Kidney (tissue), 22 donors: ENCODE measurements around the gene CKM. TPM values are rescaled to one million over a fixed set of nuclear protein-coding genes. Genes with fewer than 3 reads are reported as not detected.

ENCODE experiments used
- DNase-seq, 5 donors: peaks; one replicate each; pipeline ENCODE4 v3.0.0-alpha.2; 2013 to 2020
- FAIRE-seq: peaks from 2 replicates; lab custom pipeline; 2012; peaks lifted over from hg19 to GRCh38; lab: Jason Lieb, UNC
- H3K27ac ChIP-seq, 2 donors: one replicate each; pipeline ENCODE4 v1.7.0; 2013; ENCODE audit warnings: low read depth in 2 of 2, low read length in 2 of 2, inconsistent platforms in 1 of 2
- H3K27me3 ChIP-seq: one replicate; pipeline ENCODE4 v1.7.1; 2013; ENCODE audit warnings: low read length, inconsistent platforms; ENCODE audit not compliant: control insufficient read depth, insufficient read depth
- H3K36me3 ChIP-seq, 3 donors: one replicate each; pipeline versions ENCODE4 v1.7.0 to v1.7.1; 2013; ENCODE audit warnings: low read length in 3 of 3, control low read depth in 1 of 3, inconsistent platforms in 1 of 3; ENCODE audit not compliant: insufficient read depth in 3 of 3, control insufficient read depth in 2 of 3
- H3K4me1 ChIP-seq, 3 donors: one replicate each; pipeline versions ENCODE4 v1.7.0 to v1.7.1; 2013; ENCODE audit warnings: low read length in 3 of 3, inconsistent platforms in 1 of 3, low read depth in 1 of 3; ENCODE audit not compliant: control insufficient read depth in 2 of 3, insufficient read depth in 2 of 3
- H3K4me3 ChIP-seq, 3 donors: one replicate each; pipeline versions ENCODE4 v1.7.0 to v1.8.1; 2013; ENCODE audit warnings: low read length in 3 of 3, control low read depth in 1 of 3, inconsistent platforms in 1 of 3
- H3K9ac ChIP-seq, 3 donors: one replicate each; pipeline versions ENCODE4 v1.7.0 to v1.7.1; 2013; ENCODE audit warnings: low read length in 3 of 3, control low read depth in 1 of 3, inconsistent platforms in 1 of 3
- H3K9me3 ChIP-seq, 3 donors: one replicate each; pipeline versions ENCODE4 v1.7.0 to v1.7.1; 2013; ENCODE audit warnings: low read length in 3 of 3, control low read depth in 1 of 3, inconsistent platforms in 1 of 3; ENCODE audit not compliant: control insufficient read depth in 2 of 3, insufficient read depth in 1 of 3
- CTCF ChIP-seq: IDR thresholded peaks from 3 replicates; pipeline ENCODE4 v1.5.1; 2012; ENCODE audit warnings: mild to moderate bottlenecking, moderate library complexity, borderline replicate concordance; ENCODE audit not compliant: insufficient read depth; ENCODE audit errors: extremely low read depth
- intact Hi-C: fragments of 100-400 bp; cut with DNase I; formaldehyde crosslinking; loops from one replicate; pipeline ENCODE4 v1.11.1; 2022
- long read RNA-seq, 10 donors: library from polyadenylated mRNA in 1 of 10; unstranded in 1 of 10; transcript quantifications; one replicate each; pipeline ENCODE4 v2.0.0 and lab custom pipeline, GENCODE V29; 2021 to 2026
- polyA plus RNA-seq: library from polyadenylated mRNA; stranded (reverse); fragments of 350-450 nt; fragmentation: Illumina TruSeq; extraction: RNeasy Lipid Tissue Mini Kit (QIAGEN cat#74804); gene quantifications from one replicate; pipeline ENCODE4 v1.2.3, GENCODE V29; 2014; ENCODE audit warnings: low read depth, low replicate concordance; ENCODE audit not compliant: insufficient read depth
- total RNA-seq: library from RNA; stranded (reverse); fragmentation: NEBNext Ultra II Directional; extraction: Animal tissue kit (Norgen Biotek cat#: 25700); gene quantifications from one replicate; pipeline ENCODE4 v1.2.1, GENCODE V29; 2021
- donor health status: control.
- donor health status: control.
- donor health status: control.
- donor health status: control.
- donor health status: control.
- donor health status: DM: yes; HTN: yes; CAD: no.
- donor health status: Normal renal cell carcinoma (clear cell type).

The CKM gene
- not detected for total RNA-seq
- 1.3 TPM for polyA plus RNA-seq
- long read RNA-seq, donor 1, partial matches to known transcripts = 0 of 2 reads
- long read RNA-seq, donor 1, other reads (novel, unspliced or antisense) = 0 of 2 reads
- long read RNA-seq, donor 2, partial matches to known transcripts = 0 of 2 reads
- long read RNA-seq, donor 2, other reads (novel, unspliced or antisense) = 0 of 2 reads
- long read RNA-seq, donor 3, partial matches to known transcripts = 0 of 3 reads
- long read RNA-seq, donor 3, other reads (novel, unspliced or antisense) = 0 of 3 reads
- long read RNA-seq, donor 4, partial matches to known transcripts = 0 of 1 reads
- long read RNA-seq, donor 4, other reads (novel, unspliced or antisense) = 0 of 1 reads
- long read RNA-seq, donor 5 = 0 reads
- long read RNA-seq, donor 6, partial matches to known transcripts = 0 of 3 reads
- long read RNA-seq, donor 6, other reads (novel, unspliced or antisense) = 0 of 3 reads
- long read RNA-seq, donor 7 = 0 reads
- long read RNA-seq, donor 8 = 0 reads
- long read RNA-seq, donor 9 = 0 reads
- long read RNA-seq, donor 10 = 0 reads

GRCh38 chr19:45322744-45323281, at the start of gene CKM:
TSS of gene CKM (minus strand) at chr19:45322875. CDS start at chr19:45319713, 3,162 bp downstream.
- peak within 1 kb of the TSS in 1 of 3 donors; percentile 35 for H3K4me3 ChIP-seq
- no peaks in the 10 kb centered on the region for H3K27me3 ChIP-seq

GRCh38 chr19:45370410-45371204, 47.9 kb upstream of the CKM start, which contains the start of gene ERCC2:
TSS of gene ERCC2 (minus strand) at chr19:45370573. CDS start at chr19:45370540, 33 bp downstream.
- Histone ChIP-seq H3K27ac (peak within 1 kb of the TSS; percentile 57 to 73), H3K9me3 (no peaks in the 10 kb centered on the region), H3K27me3 (no peaks in the 10 kb centered on the region), H3K9ac (peak within 1 kb of the TSS; percentile 51 to 69 (median 67)), H3K36me3 (no peaks in the 10 kb centered on the region), H3K4me3 (peak within 1 kb of the TSS; percentile 74 to 84 (median 75)), H3K4me1 (no peaks in the 10 kb centered on the region)
- FAIRE-seq (peak; percentile 93), DNase-seq (peak; percentile 99 to 100 (median 100))
- TF ChIP-seq CTCF = no peak
- intact Hi-C loops = no loop called here

More at GRCh38 chr19:45322744-45323281, at the start of gene CKM:
- no peaks in the 10 kb centered on the region for H3K9me3 ChIP-seq
- FAIRE-seq (no peak), DNase-seq (peak in 1 of 5 donors; percentile 57)
- H3K9ac ChIP-seq = no peak within 1 kb of the TSS
- no peak for TF ChIP-seq CTCF
- no peaks in the 10 kb centered on the region for H3K36me3 ChIP-seq
- no peaks in the 10 kb centered on the region for H3K4me1 ChIP-seq
- no peak within 1 kb of the TSS for H3K27ac ChIP-seq
- intact Hi-C loops = no loop called here

GRCh38 chr19:45368737-45369340, 46.2 kb upstream of the CKM start:
- Histone ChIP-seq H3K9me3 (no peaks in the 10 kb centered on the region), H3K27me3 (no peaks in the 10 kb centered on the region), H3K4me1 (no peaks in the 10 kb centered on the region), H3K4me3 (no peak overlapping the region), H3K9ac (no peak overlapping the region), H3K27ac (no peak overlapping the region), H3K36me3 (no peaks in the 10 kb centered on the region)
- no peak for TF ChIP-seq CTCF
- no peak for DNase-seq
- FAIRE-seq = no peak
- intact Hi-C loops = no loop called here
